HL-60 (cell line): ENCODE results near the gene HPCAL1.

Experiments
- GABPA ChIP-seq: IDR thresholded peaks from 2 replicates; pipeline ENCODE4 v1.6.1; 2012; ENCODE audit warnings: low read depth
- POLR2AphosphoS5 ChIP-seq: IDR thresholded peaks from 2 replicates; pipeline ENCODE4 v1.6.1; 2012; ENCODE audit warnings: low read depth
- SPI1 ChIP-seq: IDR thresholded peaks from 2 replicates; pipeline ENCODE4 v1.6.1; 2012; ENCODE audit warnings: low read depth, mild to moderate bottlenecking, borderline replicate concordance
- TF ChIP-seq, protein P1 (sequence below): IDR thresholded peaks from one replicate; pipeline ENCODE4 v1.5.1; 2011; ENCODE audit warnings: low read length, control low read depth, inconsistent platforms; ENCODE audit not compliant: insufficient read depth
- TF ChIP-seq, protein P2 (sequence below): IDR thresholded peaks from 2 replicates; pipeline ENCODE4 v1.6.1; 2012; ENCODE audit warnings: low read depth; ENCODE audit not compliant: insufficient replicate concordance

DNA sequence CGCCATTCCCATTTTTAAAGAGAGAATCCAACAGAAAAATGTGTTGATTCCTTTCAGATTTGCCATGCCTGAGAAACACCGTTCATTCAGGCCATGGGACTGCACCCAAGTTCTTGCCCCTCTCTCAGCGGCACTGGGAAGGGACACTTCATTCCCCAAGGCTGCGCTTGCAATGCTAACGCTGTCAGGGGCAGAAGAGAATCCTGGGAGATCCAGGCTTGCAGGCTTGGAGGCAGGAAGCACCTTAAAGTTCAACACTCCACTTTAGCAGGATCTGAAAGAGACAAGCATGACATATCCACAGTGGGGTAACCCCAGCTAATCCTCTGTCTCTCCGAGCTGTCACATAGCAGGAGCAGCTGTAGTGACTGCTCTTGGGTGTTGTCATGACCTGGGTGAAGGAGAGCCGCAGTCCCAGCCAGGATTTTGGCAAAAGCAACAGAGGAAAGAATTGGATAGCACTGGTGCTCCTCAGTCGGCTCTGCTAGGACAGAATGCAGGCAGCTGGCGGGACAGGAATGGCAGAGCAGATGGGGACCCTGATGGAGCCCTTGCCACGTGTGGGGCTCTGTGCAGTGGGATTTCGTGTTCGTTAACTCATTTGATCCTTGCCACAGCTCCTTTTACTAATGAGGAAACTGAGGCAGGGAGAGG is 167.4 kb downstream of the HPCAL1 start:
- TF ChIP-seq, protein P1, sequence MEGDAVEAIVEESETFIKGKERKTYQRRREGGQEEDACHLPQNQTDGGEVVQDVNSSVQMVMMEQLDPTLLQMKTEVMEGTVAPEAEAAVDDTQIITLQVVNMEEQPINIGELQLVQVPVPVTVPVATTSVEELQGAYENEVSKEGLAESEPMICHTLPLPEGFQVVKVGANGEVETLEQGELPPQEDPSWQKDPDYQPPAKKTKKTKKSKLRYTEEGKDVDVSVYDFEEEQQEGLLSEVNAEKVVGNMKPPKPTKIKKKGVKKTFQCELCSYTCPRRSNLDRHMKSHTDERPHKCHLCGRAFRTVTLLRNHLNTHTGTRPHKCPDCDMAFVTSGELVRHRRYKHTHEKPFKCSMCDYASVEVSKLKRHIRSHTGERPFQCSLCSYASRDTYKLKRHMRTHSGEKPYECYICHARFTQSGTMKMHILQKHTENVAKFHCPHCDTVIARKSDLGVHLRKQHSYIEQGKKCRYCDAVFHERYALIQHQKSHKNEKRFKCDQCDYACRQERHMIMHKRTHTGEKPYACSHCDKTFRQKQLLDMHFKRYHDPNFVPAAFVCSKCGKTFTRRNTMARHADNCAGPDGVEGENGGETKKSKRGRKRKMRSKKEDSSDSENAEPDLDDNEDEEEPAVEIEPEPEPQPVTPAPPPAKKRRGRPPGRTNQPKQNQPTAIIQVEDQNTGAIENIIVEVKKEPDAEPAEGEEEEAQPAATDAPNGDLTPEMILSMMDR: no peak
- no peak for TF ChIP-seq POLR2AphosphoS5
- TF ChIP-seq, protein P2, sequence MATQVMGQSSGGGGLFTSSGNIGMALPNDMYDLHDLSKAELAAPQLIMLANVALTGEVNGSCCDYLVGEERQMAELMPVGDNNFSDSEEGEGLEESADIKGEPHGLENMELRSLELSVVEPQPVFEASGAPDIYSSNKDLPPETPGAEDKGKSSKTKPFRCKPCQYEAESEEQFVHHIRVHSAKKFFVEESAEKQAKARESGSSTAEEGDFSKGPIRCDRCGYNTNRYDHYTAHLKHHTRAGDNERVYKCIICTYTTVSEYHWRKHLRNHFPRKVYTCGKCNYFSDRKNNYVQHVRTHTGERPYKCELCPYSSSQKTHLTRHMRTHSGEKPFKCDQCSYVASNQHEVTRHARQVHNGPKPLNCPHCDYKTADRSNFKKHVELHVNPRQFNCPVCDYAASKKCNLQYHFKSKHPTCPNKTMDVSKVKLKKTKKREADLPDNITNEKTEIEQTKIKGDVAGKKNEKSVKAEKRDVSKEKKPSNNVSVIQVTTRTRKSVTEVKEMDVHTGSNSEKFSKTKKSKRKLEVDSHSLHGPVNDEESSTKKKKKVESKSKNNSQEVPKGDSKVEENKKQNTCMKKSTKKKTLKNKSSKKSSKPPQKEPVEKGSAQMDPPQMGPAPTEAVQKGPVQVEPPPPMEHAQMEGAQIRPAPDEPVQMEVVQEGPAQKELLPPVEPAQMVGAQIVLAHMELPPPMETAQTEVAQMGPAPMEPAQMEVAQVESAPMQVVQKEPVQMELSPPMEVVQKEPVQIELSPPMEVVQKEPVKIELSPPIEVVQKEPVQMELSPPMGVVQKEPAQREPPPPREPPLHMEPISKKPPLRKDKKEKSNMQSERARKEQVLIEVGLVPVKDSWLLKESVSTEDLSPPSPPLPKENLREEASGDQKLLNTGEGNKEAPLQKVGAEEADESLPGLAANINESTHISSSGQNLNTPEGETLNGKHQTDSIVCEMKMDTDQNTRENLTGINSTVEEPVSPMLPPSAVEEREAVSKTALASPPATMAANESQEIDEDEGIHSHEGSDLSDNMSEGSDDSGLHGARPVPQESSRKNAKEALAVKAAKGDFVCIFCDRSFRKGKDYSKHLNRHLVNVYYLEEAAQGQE: no peak
- TF ChIP-seq GABPA: no peak
- no peak for TF ChIP-seq SPI1
